Left ventricle myocardium superior (tissue), 1 donor: Measurements from ENCODE around the gene ANKRD36C. TPM values are rescaled to one million over a fixed set of nuclear protein-coding genes. Genes with fewer than 3 reads are reported as not detected.
A peak's percentile ranks its signal among the peaks of the same experiment; 100 is the strongest.
"Not testable (repeated sequence)": the region's sequence is repeated elsewhere in the genome, so short reads cannot be mapped to it uniquely, and the experiment has no call there.

Experiments
- ATAC-seq: fragments of 200-7000 bp; cut with Tn5 transposase; one replicate; pipeline ENCODE4 v1.9.1; 2020; ENCODE audit warnings: mild to moderate bottlenecking, moderate library complexity
- DNase-seq: peaks from one replicate; pipeline ENCODE4 v3.0.0-alpha.2; 2020
- intact Hi-C: fragments of 100-400 bp; cut with micrococcal nuclease; formaldehyde crosslinking; loops from one replicate; pipeline ENCODE4 v1.11.0; 2022
- total RNA-seq: library from RNA; stranded (reverse); fragmentation: NEBNext Ultra II Directional; extraction: Animal tissue kit (Norgen Biotek cat#: 25700); gene quantifications from one replicate; pipeline ENCODE4 v1.2.1, GENCODE V29; 2021
- donor health status: DM: no; HTN: yes; CAD: no; lungs with severe emphysema.

The ANKRD36C gene
- total RNA-seq, 1 donor from 2014 or later, result 6.8 TPM

- DNase-seq, ATAC-seq, intact Hi-C loops: not testable (repeated sequence)
These were observed 157.3 kb downstream of the ANKRD36C start for GRCh38 chr2:95834077-95835013.

GRCh38 chr2:95824218-95824617 is 167.4 kb downstream of the ANKRD36C start:
- DNase-seq, intact Hi-C loops, ATAC-seq: not testable (repeated sequence)

- ATAC-seq, DNase-seq, intact Hi-C loops: not testable (repeated sequence)
These were observed 174.1 kb downstream of the ANKRD36C start for GRCh38 chr2:95817521-95817920.

GRCh38 chr2:95813311-95813710 is 178.3 kb downstream of the ANKRD36C start:
- intact Hi-C loops, ATAC-seq, DNase-seq: not testable (repeated sequence)

DNA sequence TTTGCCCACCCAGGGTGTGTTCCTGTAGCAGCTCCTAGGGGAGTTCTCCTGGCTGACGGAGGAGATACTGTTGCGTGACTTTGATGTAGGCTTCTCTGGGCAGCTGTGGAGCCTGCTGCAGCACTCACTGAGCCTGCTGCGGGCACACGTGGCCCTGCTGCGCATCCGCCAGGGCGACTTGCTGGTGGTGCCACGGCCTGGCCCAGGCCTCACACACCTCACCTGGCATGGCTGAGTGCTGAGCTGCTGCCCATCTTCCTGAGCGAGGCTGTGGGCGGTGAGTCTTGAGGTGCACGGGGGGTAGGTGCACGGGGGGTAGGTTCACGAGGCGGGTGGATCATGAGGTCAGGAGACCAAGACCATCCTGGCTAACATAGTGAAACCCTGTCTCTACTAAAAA is 191.7 kb downstream of the ANKRD36C start:
- DNase-seq, result no peak
- intact Hi-C loops, result no loop called here
- no peak for ATAC-seq

DNA sequence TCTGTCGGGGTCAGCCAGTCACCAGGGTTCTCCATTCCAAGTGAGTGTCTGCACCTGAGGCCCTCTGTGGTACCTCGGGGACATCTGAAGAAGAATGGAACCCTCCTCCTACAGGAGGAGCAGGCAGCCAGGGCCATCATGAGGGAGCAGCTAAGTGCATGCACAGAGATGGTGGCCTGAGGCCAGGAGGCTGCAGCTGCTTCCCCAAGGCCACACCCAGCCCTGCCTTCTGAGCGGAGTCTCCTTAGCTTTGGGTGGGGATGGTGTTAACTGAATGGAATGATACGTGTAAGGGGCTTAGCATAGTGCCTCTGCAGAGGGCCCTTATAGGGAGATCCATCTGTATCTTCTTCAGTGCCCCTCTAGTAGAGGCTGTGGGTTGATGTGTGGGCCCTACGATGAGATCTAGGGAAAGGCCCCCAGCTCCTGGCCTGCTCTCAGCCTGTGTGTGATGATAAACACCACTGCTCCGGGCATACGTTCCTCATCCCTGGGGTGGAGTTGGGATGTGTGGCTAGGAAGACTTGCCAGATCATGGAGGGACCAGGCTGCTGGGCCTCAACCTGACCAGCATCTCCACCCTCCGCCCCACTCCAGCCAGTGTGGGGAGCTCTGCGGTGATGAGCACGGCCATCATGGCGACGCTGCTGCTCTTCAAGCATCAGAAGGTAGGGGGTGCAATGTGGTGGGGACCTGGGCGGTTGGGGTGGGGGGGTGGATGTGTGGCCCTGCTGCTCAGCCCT is 192.3 kb downstream of the ANKRD36C start:
- peak; percentile 29 for DNase-seq

GRCh38 chr2:95796249-95797099 is 195.2 kb downstream of the ANKRD36C start:
- DNase-seq, intact Hi-C loops: not testable (repeated sequence)
- ATAC-seq, result peak; percentile 74

More for the DNA sequence above, 192.3 kb downstream of the ANKRD36C start:
- ATAC-seq, intact Hi-C loops: not testable (repeated sequence)

- ATAC-seq, DNase-seq, intact Hi-C loops: not testable (repeated sequence)
These were observed 197.7 kb downstream of the ANKRD36C start for GRCh38 chr2:95793970-95794369.

DNA sequence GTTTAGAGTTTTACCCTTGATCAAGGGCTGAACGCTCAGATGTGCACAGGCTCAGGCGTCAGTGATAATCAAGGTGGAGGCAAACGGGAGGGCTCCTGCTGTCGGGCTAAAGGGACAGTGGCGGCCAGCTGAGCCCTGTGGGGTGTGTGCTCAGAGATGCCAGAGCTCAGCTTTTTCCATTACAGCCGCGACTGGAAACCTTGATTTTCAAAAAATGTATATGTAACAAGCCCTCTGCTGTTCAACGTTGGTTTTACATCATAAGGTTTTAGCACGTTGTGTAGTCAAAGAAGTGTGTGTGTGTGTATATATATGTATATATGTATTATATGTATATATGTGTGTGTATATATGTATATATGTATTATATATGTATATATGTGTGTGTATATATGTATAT is 201.4 kb downstream of the ANKRD36C start:
- DNase-seq, intact Hi-C loops, ATAC-seq: not testable (repeated sequence)

- intact Hi-C loops, DNase-seq: not testable (repeated sequence)
- peak; percentile 73 for ATAC-seq
These were observed 202.2 kb downstream of the ANKRD36C start for GRCh38 chr2:95789385-95789784.

DNA sequence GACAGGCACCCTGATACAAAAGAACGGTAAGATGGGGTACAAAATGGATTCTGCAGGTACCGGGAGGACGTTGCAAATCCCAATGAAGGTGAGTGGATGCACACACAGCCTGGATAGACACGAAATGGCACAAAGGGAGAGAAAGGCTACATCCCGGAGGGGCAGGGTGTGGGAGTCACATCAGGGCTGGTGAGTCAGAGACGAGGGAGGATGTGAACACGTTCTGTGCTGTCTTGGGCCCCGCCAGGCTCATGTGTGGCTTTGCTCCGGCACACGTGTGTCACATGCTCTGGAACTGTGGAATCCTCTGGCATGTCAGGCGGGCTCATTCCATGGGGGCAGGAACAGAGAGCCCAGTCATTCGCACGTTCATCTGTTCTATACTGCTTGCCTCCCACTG is 203.0 kb downstream of the ANKRD36C start:
- intact Hi-C loops, ATAC-seq, DNase-seq: not testable (repeated sequence)

Other genes starting within 250 kb of the ANKRD36C start
- gene GPAT2, start 43.1 kb upstream of the ANKRD36C start, total RNA-seq, result 5.5 TPM
- gene ADRA2B, start 124.7 kb upstream of the ANKRD36C start, total RNA-seq, result 5.0 TPM
- gene ASTL, start 146.7 kb upstream of the ANKRD36C start, total RNA-seq, result not detected
- 1.9 TPM for gene DUSP2, start 153.6 kb upstream of the ANKRD36C start, total RNA-seq
- 214 TPM for gene STARD7, start 217.0 kb upstream of the ANKRD36C start, total RNA-seq